DMS53 treated with DMSO at 0.1 percent for 48 hours (cell line): ENCODE results near the gene STK38L.

Experiments
- DNase-seq: peaks from one replicate; lab custom pipeline; 2025; ENCODE audit not compliant: unreplicated experiment; lab: John Stamatoyannopoulos, UW

The STK38L gene

DNA sequence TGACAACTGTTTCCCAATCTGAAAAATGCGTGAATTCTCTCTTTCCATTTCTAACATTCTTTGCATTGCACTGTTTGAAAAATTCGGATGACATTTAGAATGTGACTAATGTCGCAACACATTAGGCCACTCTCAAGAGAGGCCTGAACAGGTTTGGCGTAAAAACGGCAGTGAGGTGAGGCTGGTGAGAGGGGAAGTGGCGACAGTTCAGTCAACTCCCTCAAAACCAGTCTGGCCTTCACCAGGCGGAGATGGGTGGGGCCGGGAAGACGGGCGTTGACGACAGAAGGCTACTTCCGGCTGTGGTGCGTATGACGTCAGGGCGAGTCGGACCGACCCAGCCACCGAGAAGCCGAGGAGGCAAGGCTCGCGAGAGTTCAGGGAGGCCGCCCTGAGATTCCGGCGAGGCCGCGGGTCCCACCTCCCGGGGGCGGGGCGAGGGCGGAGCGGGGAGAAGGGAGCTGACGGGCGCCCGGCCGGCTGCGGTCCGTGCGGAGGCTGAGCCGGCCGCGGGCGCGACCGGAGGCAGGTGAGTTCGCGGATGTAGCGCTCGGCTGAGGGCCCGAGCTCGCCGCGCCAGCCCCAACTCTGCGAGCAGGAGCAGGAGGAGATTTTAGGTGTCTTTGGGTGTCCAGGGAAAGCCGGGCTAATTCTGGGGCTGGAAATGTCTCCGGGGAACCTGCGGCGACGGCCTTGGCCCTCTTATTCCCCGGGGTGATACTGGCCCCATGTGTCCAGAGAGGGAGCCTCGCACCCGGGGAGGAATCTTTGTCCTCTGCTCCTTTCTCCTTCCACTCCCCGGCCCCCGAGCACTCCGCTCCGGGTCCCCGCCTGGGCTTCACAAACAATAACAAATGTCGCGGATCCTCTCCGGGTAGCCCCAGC lies at the start of gene STK38L:
Gene STK38L (plus strand): TSS at position 483 of the 885 bp plus-strand sequence. CDS start 53,435 bp downstream, outside the sequence.
- peak; percentile 100 for DNase-seq

DNA sequence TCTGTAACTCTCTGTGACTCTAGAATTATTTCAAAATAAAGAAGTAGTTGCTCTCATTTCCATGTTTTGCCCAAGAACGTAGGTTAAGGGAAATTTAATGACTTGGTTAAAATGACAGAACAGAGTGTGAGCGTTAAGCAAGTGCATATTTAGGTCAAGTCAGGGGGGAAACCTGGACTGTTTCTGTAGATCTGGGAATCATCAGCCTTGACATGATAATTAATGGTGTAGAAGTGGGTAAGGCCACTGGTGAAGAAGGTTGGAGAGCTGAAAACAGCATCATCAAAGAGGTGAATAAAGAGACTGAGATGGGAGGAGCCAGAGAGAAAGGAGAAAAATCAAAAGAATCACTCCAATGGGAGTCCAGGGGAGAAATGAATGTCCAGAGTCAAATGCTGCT lies 49.4 kb upstream of the STK38L start:
- no peak for DNase-seq

DNA sequence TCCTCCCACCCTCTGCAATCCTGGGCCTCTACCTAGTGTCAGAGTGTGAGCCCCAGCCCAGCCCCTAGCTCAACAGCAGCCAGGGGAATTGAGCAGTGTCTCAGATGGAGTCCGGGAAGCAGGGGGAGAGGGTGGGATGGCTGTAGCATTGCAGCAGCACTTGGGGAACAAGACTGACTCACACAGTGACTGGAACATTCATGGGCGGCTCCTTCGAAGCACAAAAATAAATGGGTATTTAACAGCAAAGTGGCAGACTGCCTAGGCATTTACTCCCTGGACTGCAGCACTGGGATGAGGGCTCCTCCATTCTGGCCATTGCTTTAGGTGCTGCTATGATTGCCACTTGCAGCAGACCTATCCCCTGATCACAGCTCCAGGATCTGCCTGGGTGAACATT lies 46.0 kb upstream of the STK38L start:
- no peak for DNase-seq

DNA sequence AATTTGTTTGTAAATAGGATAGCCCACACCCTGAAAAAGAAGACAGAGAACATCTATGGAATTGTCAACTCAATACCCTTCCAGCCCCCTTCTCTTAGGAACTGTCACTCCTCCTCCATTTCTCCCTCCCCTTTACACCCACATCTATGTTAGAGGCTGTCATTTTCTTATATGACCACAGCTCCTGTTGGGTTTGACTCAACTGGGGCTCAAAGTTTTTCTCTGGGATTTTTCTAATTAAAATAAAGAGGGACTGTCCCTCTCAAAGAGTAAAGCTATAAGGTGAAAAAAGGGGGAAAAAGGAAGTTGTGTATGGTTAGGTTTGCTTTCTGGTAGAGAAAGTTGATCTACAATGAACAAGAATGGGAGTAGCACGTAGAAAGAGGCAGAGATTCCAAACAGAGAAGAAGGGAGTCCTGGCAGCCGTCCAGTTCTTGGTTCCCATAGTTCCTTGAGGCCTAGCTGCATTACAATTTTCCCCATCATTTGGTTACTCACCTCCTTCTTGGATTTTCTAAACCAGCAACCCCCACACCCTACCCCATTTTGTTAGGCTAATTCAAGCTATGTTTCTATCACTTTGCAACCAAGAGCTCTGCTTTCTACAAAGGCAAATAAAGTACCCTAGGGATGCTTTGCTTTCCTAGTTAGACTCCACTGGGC lies 44.3 kb upstream of the STK38L start:
- no peak for DNase-seq

DNA sequence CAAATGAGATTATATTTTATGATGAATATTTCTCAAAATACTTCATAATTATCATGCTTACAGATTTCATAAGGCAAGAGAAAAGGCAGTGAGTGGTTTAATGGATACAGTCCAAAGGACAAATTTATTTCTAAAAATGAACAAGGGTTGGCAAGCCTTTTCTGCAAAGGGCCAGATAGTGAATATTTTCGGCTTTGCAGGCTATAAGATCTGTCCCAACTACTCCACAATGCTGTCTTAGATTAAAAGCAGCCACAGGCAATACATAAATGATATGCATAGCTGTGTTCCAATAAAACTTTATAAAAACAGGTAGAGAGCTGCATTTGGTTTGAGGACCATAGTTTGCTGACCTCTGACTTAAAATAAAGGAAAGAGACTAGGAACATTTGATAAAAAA lies 42.9 kb upstream of the STK38L start:
- no peak for DNase-seq

DNA sequence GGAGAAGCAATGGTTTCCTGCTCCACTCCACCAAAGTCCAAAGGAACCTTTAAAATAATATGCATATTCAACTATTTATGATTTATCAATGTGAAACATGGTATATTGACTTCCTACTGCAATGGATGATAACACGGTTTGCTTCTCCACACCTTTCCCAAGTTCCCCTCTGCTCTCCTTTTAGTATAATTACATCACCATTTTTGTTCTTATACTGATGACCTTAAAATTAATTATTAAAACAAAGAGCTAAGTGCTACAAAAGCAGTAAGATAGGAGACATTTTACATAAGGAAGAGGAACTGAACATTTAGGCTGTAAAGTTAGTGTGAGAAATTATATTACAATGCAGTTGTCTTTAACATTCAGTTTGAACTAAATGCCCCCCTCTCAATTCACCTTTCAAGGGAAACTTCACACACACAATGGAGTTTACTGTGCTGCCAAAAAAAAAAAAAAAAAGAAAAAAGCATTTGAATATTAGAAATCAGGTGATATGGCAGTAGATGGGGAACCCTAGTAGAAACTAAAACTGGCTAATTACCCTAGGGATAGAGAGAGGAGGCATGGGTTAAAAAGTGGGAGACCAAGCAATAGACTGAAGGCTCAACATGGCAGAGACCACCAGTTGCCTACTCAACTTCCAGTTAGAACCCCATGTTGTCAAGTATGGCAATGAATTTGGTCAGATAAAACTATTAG lies 37.1 kb upstream of the STK38L start:
- no peak for DNase-seq

DNA sequence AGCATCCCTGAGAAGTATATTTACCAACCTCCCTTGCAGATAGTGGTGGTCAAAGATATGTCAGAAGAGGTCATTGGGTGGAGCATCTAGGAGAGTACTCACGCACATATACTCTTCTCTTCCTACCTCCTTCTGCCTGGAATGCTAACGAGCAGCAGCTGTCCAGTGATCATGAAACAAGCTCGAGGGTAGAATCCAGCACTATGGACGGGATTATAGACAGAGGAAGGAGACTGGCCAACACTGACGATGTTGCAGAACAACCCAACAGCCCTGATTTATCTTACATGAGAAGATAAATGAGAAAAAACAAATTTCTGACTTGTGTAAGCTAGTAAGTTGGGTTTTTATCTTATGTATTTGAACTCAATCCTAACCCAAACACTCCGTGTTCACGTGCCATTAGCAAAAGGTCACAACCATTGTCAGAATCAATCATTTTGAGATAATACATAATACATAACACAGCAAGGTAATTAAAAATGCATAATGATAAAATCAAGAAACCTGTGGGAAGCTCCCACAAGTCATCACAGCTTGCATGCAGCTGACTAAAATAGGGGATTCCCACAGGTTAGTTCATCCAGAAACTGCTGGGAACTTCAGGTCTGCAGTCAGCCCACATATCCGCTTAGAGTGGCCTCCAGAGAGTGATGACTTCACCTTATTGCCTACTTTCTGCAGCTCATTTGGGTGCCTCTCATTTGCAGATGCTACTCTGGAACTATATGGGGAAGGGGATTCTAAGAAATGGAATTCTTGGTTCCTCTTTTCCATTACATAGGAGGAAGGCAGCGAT lies 36.3 kb upstream of the STK38L start:
- no peak for DNase-seq

DNA sequence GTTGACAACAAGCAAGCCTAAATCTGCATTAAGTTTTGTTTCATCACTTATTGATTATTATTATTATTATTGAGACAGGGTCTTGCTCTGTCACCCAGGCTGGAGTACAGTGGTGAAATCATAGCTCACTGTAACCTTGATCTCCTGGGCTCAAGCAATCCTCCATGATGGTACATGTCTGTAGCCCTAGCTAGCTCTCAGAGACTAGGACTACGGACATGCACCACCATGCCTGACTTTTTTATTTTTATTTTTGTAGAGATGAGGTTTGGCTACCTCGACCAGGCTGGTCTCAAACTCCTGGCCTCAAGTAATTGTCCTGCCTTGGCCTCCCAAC lies 35.7 kb upstream of the STK38L start:
- no peak for DNase-seq

DNA sequence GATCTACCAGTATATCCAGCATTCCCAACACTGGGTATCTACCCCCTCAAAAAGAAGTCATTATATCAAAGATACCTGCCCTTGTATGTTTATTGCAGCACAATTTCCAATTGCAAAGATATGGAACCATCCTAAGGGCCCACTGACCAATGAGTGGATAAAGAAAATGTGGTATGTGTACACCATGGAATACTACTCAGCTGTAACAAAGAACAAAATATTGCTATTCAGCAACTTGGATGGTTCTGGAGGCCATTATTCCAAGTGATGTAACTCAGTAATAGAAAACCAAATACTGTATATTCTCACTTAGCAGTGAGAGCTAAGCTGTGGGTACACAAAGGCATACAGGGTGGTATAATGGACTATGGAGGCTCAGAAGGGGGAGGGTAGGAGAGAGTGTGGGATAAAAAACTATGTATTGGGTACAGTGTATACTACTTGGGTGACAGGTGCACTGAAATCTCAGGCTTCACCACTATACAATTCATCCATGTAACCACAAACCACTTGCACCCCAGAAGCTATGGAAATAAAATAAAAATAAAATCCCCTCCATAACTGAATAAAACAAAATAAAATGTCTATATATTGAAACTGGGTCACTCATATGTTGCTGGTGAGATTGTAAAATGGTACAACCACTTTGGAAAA lies 34.7 kb upstream of the STK38L start:
- no peak for DNase-seq

DNA sequence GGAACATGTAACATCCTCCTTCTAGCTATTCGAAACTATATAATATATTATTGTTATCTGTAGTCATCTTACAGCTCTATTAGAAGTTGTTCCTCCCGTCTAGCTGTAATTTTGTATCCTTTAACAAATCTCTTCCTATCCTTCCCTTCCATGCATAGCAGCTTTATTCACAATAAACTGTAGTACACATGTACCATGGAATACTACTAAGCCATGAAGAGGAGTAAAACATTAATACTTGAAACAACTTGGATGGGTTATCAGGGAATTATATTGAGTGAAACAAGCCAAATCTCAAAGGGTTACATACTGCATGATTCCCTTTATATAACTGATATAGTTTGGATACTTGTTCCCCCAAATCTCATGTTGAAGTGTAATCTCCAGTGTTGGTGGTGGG lies 33.9 kb upstream of the STK38L start:
- no peak for DNase-seq

DNA sequence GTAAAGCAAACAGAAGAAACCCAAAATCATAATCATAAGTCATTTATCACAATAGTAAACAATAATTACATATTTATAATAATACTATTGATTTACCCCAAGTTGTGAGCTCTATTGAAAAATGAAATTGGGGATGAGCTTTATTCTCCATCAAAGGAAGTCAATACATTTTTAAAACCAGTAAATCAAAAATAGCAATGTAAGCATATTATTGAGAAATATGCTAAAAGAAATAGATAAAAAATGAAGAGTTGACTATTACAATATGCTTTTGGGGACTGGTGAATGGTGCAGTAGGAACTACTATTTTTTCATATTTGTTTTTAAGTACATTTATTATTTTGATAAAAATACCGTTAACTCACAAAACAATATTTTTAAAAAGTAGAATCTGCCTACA lies 31.2 kb upstream of the STK38L start:
- DNase-seq: no peak

DNA sequence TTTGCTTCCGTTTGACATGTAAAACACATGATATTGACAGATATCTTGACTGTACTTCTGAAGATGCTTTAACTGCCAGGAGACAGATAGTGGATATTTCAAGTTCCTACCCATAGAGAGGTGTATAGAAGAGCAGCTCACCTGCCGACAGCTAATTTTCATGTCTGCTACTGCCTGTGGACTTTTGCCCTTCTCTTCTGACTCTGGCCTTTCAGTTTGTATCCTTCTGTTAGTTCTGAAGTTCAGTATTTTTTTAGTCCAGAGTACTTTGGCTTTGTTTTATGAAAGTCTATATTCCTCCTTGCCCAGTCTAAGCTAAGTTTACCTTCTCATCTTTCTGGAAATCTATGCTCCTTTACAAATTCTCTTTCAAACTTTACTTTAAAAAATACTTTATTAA lies 30.8 kb upstream of the STK38L start:
- DNase-seq: no peak

DNA sequence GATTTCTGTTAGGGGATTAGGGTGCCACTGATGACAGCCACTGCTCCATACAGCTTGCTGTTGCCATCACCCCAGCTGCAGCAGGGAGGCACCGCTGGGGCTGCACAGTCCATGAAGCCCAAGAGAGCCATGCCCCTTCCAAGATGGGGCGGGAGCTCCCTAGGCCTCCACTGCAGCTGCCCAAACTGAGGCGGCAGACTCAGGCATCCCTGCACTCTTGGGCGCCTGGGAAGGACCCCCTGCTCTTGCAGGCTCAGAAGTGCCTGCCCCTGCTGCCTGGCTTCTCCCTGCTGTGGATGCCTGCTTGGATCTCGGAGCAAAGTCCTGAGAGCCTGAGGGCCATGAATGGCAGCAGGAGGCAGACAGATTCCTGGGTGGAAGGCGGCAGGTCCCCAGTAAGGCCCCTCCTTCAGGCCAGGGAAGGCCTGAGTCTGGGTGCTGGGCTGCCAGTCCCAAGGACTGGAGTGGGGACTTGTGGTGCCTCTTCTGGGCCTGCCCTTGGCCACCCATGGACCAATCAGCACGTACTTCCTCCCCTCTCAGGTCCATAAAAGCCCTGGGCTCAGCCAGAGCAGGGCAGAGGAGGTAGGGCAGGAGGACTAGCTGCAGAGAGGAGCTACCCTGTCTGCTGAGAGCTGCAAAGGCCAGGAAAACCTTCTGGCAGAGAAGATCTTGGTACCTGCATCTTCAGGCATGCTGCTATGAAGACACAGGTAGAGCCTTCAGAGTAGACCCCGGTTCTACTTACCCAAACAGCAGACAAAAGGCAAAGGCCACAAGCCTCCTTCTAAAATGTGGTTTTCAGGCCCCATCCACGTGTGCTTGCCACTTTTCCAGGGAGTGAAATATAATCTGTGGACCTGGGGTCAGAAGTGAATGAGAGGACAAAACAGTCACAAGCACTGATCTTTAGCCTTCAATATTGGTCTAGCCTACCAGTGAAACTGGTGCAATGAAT lies 30.0 kb upstream of the STK38L start:
- no peak for DNase-seq

DNA sequence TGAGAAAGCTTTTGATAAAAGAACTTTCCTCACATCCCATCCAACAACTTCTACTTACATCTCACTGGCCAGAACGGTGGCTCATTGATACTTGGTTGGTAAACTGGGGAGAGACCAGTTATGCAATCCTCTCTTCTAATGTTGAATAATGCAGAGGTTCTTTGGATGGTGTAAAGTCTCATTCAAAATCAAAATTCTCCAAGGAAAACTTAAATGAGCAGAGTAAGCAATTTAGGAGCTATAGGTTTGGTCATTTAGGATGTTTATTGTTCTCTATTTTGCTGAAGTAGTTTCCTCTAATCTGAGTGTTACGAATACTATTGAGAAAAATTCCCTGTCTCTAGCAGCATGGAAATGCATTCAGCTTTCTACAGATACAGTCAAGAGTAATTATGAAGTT lies 26.5 kb upstream of the STK38L start:
- DNase-seq: no peak

DNA sequence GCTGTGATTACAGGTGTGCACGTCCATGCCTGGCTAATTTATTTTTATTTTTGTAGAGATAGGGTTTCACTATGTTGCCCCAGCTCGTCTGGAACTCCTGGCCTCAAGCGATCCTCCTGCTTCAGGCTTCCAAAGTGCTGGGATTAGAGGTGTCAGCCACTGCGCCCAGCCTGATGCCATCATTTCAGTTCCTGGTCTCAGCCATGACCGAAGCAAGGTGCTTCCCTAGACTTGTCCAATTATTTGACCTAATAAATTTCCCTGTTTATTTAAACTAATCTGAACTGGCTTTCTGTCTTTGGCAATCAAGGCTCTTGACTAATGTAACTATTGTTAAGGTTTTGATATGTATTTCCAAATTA lies 24.4 kb upstream of the STK38L start:
- no peak for DNase-seq

DNA sequence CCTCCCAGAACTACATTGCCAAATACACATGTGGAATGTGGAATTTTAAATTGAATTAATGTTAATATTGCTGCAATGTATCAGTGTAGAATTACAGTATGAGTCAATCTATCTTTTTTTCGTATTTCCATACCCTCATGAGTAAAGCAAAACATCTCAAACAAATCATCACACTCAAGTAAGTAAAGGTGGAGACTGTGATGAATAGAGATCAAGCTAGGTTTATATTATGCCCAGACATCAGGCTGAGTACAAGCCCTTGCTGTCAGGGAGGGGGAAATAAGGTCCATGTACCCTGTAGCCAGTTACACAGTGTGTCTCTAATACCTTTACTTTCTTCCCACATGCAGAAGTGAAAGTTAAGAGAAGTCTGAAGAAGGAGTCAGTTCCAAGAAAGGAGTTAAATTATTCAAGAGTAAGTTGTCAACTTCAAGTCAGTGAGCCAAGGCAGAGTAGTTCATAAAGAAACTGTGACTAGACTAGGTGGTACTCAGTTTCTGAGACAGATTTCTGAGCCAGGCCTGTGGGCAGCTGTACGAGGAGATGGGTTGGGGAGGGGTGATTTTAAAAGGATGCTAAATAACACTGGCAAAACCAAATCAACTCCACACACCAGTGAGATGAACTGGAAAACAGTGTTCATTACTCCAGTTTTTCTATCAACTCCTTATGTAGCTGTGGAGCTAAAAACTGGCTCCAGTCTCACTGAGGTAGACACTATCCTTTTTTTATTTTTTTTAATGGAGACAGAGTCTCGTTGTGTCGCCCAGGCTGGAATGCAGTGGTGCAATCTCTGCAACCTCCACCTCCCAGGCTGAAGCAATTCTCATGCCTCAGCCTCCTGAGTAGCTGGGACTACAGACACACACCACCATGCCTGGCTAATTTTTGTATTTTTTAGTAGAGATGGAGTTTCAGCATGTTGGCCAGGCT lies 23.8 kb upstream of the STK38L start:
- DNase-seq: no peak

DNA sequence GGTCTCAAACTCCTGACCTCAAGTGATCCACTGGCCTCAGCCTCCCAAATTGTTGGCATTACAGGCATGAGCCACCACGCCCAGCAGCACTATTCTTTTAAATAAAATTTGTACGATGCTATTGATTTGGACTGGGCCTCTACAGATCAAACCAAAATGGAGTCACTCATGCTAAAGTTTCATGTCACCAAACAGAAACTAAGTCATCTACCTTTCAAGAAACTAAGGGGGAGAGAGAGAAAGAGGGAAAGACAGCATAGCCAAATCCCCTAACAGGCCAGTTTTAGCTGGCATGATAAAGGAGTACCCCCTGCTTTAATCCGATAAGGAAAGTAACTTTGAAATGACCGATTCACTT lies 23.1 kb upstream of the STK38L start:
- DNase-seq: no peak

DNA sequence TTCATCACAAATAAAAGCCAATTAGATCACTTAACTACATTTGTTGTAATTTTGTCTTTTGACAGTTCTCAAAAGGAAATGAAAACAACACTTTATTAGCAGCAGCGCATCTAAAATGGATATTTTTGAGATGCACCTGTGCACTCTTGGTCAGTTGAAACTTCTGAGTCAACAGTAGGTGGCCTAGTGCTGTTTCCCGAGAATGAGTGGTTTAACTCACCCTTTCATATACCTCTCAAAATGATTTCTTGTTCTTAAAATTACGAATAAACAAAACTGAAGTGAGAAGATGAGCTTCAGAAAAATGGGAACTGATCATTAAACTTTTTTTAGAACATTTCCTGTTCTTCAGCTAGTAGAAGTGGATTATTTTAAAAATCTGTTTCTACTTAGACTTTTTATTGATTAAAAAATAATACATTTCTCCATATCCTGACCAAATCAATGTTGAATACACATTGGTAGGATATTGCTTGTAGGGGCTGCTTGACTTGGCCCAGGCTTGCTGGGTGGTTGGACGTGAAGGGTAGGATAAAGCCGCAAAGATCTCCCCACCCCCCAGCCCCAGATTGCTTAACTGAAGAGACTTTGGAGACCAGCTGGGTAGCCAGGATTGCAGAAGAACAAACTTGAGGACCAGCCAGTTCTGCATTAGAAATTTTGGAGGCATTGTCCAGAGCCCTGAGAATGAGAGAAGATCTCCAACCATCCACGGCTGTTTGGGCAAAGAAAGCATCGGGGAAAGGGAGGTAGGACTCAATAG lies 22.3 kb upstream of the STK38L start:
- DNase-seq: no peak
